ENCODE data around the gene TEAD3.
"Not testable (repeated sequence)": the region's sequence is repeated elsewhere in the genome, so short reads cannot be mapped to it uniquely, and the experiment has no call there.

The TEAD3 gene

GRCh38 chr6:35443341-35444030 is 53.4 kb downstream of the TEAD3 start:
- no peak for DNase-seq

GRCh38 chr6:35442693-35443092 is 54.2 kb downstream of the TEAD3 start:
- DNase-seq: no peak

- DNase-seq: no peak
Observed at GRCh38 chr6:35441642-35442041, 55.2 kb downstream of the TEAD3 start.

GRCh38 chr6:35441205-35441604 is 55.7 kb downstream of the TEAD3 start:
- DNase-seq: no peak

- DNase-seq: no peak
Observed at GRCh38 chr6:35439308-35439707, 57.6 kb downstream of the TEAD3 start.

GRCh38 chr6:35438378-35439065 is 58.4 kb downstream of the TEAD3 start:
- DNase-seq: not testable (repeated sequence)

- no peak for DNase-seq
Observed at GRCh38 chr6:35436071-35436857, 60.6 kb downstream of the TEAD3 start.

- DNase-seq: no peak
Observed at GRCh38 chr6:35435074-35435837, 61.6 kb downstream of the TEAD3 start.

- not testable (repeated sequence) for DNase-seq
Observed at GRCh38 chr6:35432702-35433101, 64.2 kb downstream of the TEAD3 start.

GRCh38 chr6:35432291-35432690 is 64.6 kb downstream of the TEAD3 start:
- no peak for DNase-seq

- DNase-seq: no peak
Observed at GRCh38 chr6:35429463-35429862, 67.4 kb downstream of the TEAD3 start.

- no peak for DNase-seq
Observed at GRCh38 chr6:35428421-35429149, 68.3 kb downstream of the TEAD3 start.

GRCh38 chr6:35427851-35428321 is 69.0 kb downstream of the TEAD3 start:
- DNase-seq: no peak

- no peak for DNase-seq
Observed at GRCh38 chr6:35427435-35427834, 69.4 kb downstream of the TEAD3 start.

- no peak for DNase-seq
Observed at GRCh38 chr6:35426074-35426473, 70.8 kb downstream of the TEAD3 start.

- no peak for DNase-seq
Observed at GRCh38 chr6:35425284-35425683, 71.6 kb downstream of the TEAD3 start.

All from NCI-H1694 (cell line).